Muscle of back (tissue), 11 donors: ENCODE data around the gene DDI1. TPM values are rescaled to one million over a fixed set of nuclear protein-coding genes. Genes with fewer than 3 reads are reported as not detected.

Experiments
- DNase-seq, 3 donors: peaks; one replicate each; pipeline versions ENCODE4 v3.0.0 to v3.0.0-alpha.2; 2013
- polyA plus RNA-seq, 10 donors: library from polyadenylated mRNA; unstranded; fragments of 120-200 nt; gene quantifications; one replicate each; pipeline ENCODE4 v1.2.1, GENCODE V29; 2013; ENCODE audit not compliant: insufficient read length in 10 of 10

DDI1 gene
- polyA plus RNA-seq, 10 donors: 0.05 TPM; not detected in 9

- no peak for DNase-seq
Observed at GRCh38 chr11:104076455-104076854, 40.0 kb downstream of the DDI1 start.

DNA sequence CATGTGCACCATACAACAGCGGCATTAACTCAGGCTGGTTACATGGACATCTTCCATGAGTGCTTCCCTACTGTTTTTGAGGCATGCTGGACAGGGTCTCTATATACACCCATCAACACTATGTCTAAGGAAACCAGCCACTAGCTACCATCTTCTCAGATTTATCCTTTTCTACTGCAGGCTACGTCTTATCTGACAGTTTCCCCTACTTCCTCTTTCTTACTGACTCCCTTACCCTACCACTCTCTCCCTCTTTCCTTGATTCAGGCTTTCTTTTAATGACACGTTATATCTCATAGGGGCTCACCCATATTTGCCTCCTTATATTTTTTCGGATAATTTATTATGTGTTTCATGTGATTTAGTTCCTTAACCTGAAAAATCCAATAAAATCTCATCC lies 41.8 kb downstream of the DDI1 start:
- DNase-seq: no peak

- no peak for DNase-seq
Observed at GRCh38 chr11:104078995-104079394, 42.6 kb downstream of the DDI1 start.

DNA sequence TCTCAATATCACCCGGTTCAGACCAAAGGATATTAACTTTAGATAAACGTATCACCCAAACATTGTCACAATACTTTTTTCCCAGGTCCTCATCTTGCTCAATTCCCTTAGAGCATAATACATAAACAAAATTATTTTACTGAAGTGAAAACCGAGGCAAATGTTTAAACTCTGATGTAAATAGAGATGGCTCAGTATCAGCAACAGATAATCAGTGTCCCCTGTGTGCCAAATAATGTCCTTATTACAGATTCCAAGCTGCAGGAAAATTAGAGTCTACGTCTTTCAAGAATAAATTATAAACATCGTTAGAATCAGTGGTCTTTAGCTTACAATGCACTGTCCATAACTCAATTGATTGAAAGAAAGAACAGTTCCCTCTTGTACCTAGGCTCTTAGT lies 50.2 kb downstream of the DDI1 start:
- DNase-seq: no peak

Other genes starting within 250 kb of the DDI1 start
- 10 to 100 TPM; 22.2 to 54.9 (median 25.8) TPM for gene PDGFD, start 127.5 kb downstream of the DDI1 start, polyA plus RNA-seq